SK-N-MC (cell line): ENCODE results near the gene BARHL2.

ENCODE experiments used
- EZH2 ChIP-seq: fragments of 200-600 bp; sonication (generic); IDR thresholded peaks from one replicate; pipeline ENCODE4 v1.6.1; 2017; ENCODE audit warnings: antibody characterized with exemption
- POLR2AphosphoS5 ChIP-seq: IDR thresholded peaks from 2 replicates; pipeline ENCODE4 v1.6.1; 2012; ENCODE audit warnings: mild to moderate bottlenecking, low read depth, low read length, borderline replicate concordance

GRCh38 chr1:90712153-90712856 lies 4.8 kb downstream of the BARHL2 start:
- TF ChIP-seq EZH2 (no peak), POLR2AphosphoS5 (no peak)
